Tibial nerve (tissue), 4 donors: ENCODE measurements around the gene ABHD17B. TPM values are rescaled to one million over a fixed set of nuclear protein-coding genes. Genes with fewer than 3 reads are reported as not detected.

Experiments
- DNase-seq, 2 donors: peaks; one replicate each; pipeline ENCODE4 v3.0.0-alpha.2; 2019; ENCODE audit warnings: low spot score in 2 of 2
- H3K27ac ChIP-seq, 4 donors: fragments of 200-600 bp; sonication (generic) in 3 of 4; one replicate each; pipeline ENCODE4 v1.5.1; 2017 to 2019; ENCODE audit warnings: mild to moderate bottlenecking in 1 of 4
- H3K27me3 ChIP-seq, 2 donors: fragments of 200-600 bp; sonication (generic) in 1 of 2; one replicate each; pipeline versions ENCODE4 v1.5.1 to v1.6.0; 2017 to 2019
- H3K36me3 ChIP-seq, 3 donors: fragments of 200-600 bp; sonication (generic); one replicate each; pipeline ENCODE4 v1.5.1; 2018 to 2019
- H3K4me1 ChIP-seq, 4 donors: fragments of 200-600 bp; sonication (generic) in 3 of 4; one replicate each; pipeline ENCODE4 v1.5.1; 2017 to 2019
- H3K4me3 ChIP-seq, 4 donors: fragments of 200-600 bp; sonication (generic) in 3 of 4; one replicate each; pipeline ENCODE4 v1.5.1; 2017 to 2019; ENCODE audit warnings: mild to moderate bottlenecking in 1 of 4, moderate library complexity in 1 of 4
- H3K9me3 ChIP-seq, 4 donors: fragments of 200-600 bp; sonication (generic) in 3 of 4; one replicate each; pipeline ENCODE4 v1.5.1; 2017 to 2019
- EP300 ChIP-seq, 2 donors: sonication (generic); formaldehyde crosslinking; IDR thresholded peaks; one replicate each; pipeline ENCODE4 v1.6.1; 2017; ENCODE audit warnings: antibody characterized with exemption in 2 of 2, mild to moderate bottlenecking in 1 of 2
- POLR2A ChIP-seq, 2 donors: fragments of 450-650 bp; IDR thresholded peaks; one replicate each; pipeline ENCODE4 v1.6.1; 2017; ENCODE audit warnings: antibody characterized with exemption in 2 of 2, mild to moderate bottlenecking in 2 of 2, moderate library complexity in 2 of 2
- WGBS, 2 donors: methylation state at CpG; one replicate each; pipeline ENCODE4 v1.1.5; 2018; 5-methylcytosine and 5-hydroxymethylcytosine counted together
- total RNA-seq, 4 donors: library from RNA; depleted of rRNA; stranded (reverse); fragments of >200 nt; gene quantifications; one replicate each; pipeline ENCODE4 v1.1.0, GENCODE V29; 2016
- TF ChIP-seq, protein P1 (sequence below), 5 experiments: fragments of 200-600 bp in 3 of 5; fragments of 450-650 bp in 2 of 5; sonication (generic) in 3 of 5; IDR thresholded peaks; one replicate each; pipeline ENCODE4 v1.5.1; 2016 to 2019; ENCODE audit warnings: antibody characterized with exemption in 5 of 5, mild to moderate bottlenecking in 3 of 5, moderate library complexity in 2 of 5

Gene ABHD17B
- total RNA-seq, 4 donors from 2014 or later = 10.5 to 23.8 (median 18.3) TPM

DNA sequence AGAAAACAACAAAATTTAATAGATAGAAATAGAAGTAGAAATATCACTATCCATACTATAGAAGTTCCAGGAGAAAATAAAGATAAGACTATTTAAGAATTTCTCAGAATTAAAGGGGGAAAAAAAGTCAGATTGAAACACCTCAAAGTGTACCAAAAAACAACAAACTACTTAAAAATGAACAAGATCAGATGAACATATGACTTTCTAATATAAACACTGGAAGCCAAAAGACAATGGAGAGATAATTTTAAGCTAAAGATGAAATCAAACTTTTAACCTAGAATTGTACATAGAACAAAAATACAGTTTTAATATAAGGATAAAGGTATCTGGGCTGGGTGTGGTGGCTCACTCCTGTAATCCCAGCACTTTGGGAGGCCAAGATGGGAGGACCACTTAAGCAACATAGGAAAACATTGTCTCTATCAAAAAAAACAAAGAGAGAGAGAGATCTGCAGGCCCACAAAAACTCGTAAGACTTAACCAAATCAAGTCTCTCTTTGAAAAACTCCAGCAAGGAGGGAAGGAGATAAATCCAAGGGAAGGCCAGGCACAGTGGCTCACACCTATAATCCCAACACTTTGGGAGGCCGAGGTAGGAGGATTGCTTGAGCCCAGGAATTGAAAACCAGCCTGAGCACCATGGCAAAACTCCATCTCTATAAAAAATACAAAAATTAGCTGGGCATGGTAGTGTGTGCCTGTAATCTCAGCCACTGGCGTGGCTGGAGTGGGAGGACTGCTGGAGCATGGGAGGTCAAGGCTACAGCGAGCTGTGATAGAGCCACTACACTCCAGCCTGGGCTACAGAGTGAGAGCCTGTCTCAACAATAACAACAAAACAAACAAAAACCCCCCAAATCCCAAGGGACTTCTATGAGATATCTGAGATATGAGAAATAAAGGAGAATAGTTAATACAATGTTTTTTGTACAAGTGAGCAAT lies 32.4 kb downstream of the ABHD17B start:
- H3K27ac ChIP-seq = no peak overlapping the region
- H3K27me3 ChIP-seq = no peaks in the 10 kb centered on the region
- no peak for DNase-seq
- peaks cover 0 to 54% (median 19%) of the 10 kb centered on the region in 4 donors for H3K9me3 ChIP-seq
- TF ChIP-seq POLR2A (IDR thresholded peaks at IDR 0.05) (no peak), EP300 (IDR thresholded peaks at IDR 0.05) (no peak)
- TF ChIP-seq, protein P1, sequence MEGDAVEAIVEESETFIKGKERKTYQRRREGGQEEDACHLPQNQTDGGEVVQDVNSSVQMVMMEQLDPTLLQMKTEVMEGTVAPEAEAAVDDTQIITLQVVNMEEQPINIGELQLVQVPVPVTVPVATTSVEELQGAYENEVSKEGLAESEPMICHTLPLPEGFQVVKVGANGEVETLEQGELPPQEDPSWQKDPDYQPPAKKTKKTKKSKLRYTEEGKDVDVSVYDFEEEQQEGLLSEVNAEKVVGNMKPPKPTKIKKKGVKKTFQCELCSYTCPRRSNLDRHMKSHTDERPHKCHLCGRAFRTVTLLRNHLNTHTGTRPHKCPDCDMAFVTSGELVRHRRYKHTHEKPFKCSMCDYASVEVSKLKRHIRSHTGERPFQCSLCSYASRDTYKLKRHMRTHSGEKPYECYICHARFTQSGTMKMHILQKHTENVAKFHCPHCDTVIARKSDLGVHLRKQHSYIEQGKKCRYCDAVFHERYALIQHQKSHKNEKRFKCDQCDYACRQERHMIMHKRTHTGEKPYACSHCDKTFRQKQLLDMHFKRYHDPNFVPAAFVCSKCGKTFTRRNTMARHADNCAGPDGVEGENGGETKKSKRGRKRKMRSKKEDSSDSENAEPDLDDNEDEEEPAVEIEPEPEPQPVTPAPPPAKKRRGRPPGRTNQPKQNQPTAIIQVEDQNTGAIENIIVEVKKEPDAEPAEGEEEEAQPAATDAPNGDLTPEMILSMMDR (IDR thresholded peaks at IDR 0.05) = no peak
- no peak overlapping the region for H3K4me3 ChIP-seq
- no peaks in the 10 kb centered on the region for H3K4me1 ChIP-seq
- peaks cover 0 to 28% (median 0%) of the 10 kb centered on the region in 3 donors for H3K36me3 ChIP-seq
- WGBS, 2 donors = 95 to 98% methylated on average over 4 of the region's 4 CpGs

DNA sequence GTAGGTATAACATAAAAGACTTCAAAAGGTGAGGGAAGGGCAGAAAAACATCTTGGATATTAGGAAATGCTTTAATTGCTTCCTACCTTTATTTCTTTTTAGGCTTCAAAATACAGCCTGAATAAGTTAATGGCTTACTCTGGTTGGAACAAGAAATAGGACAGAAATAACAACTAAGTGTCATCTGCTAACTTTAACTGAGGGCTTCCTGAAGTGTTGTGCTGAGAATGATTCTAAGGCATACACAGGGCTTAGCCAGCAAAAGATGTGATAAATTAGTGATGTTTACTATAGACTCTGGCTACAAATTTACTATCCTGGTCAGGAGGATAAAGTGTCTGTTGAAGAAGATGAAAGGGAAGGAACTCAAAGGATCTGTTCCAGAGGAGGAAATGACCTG lies 34.2 kb downstream of the ABHD17B start:
- no peak for DNase-seq
- no peaks in the 10 kb centered on the region for H3K4me1 ChIP-seq
- H3K9me3 ChIP-seq = peaks cover 0 to 46% (median 17%) of the 10 kb centered on the region in 4 donors
- H3K27ac ChIP-seq = no peak overlapping the region
- TF ChIP-seq EP300 (IDR thresholded peaks at IDR 0.05) (no peak), POLR2A (IDR thresholded peaks at IDR 0.05) (no peak)
- TF ChIP-seq, protein P1 (IDR thresholded peaks at IDR 0.05) = no peak
- H3K27me3 ChIP-seq = no peaks in the 10 kb centered on the region
- no peak overlapping the region for H3K4me3 ChIP-seq
- H3K36me3 ChIP-seq = peaks cover 0 to 16% (median 0%) of the 10 kb centered on the region in 3 donors

DNA sequence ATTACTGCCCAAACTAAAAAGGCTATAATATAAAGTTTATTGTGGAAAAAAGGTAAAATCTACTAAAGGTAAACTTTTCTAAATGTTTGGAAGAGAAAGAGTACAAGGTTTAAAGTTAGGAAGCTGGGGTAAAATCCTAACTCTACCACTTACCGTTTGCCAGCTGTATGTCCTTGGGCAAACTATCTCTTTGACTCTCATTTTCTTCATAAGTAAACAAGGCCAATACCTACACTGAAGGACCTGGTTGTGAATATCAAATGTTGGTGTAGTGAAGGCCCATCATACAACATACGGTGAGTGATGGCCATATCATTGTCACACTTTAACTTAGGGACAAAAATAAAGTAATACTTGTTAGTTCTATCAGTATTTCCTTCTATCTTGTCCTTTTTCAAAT lies 34.9 kb downstream of the ABHD17B start:
- no peak for DNase-seq
- H3K9me3 ChIP-seq = peaks cover 0 to 41% (median 17%) of the 10 kb centered on the region in 4 donors
- H3K27ac ChIP-seq = no peak overlapping the region
- H3K36me3 ChIP-seq = peaks cover 0 to 12% (median 0%) of the 10 kb centered on the region in 3 donors
- no peaks in the 10 kb centered on the region for H3K27me3 ChIP-seq
- TF ChIP-seq EP300 (IDR thresholded peaks at IDR 0.05) = no peak
- TF ChIP-seq, protein P1 (IDR thresholded peaks at IDR 0.05) = no peak
- no peak for TF ChIP-seq POLR2A (IDR thresholded peaks at IDR 0.05)
- 94 to 96% methylated on average over 2 of the region's 2 CpGs for WGBS, 2 donors
- no peak overlapping the region for H3K4me3 ChIP-seq
- no peaks in the 10 kb centered on the region for H3K4me1 ChIP-seq

DNA sequence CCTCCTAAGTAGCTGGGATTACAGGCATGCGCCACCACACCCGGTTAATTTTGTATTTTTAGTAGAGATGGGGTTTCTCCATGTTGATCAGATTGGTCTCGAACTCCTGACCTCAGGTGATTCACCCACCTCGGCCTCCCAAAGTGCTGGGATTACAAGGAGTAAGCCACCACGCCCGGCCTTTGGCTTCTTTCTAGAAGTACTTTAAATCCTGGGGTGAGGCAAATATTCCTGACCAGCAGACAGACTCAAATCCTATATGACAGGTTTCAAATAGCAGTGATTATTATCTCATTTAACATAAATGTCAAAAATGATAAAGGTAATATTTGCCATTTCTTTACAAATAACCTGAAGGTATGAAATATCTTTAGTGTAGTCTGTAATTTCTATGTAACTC lies 35.6 kb downstream of the ABHD17B start:
- DNase-seq = no peak
- Histone ChIP-seq H3K27me3 (no peaks in the 10 kb centered on the region), H3K9me3 (peaks cover 0 to 34% (median 16%) of the 10 kb centered on the region in 4 donors), H3K36me3 (peaks cover 0 to 17% (median 0%) of the 10 kb centered on the region in 3 donors), H3K4me3 (no peak overlapping the region), H3K4me1 (no peaks in the 10 kb centered on the region), H3K27ac (no peak overlapping the region)
- TF ChIP-seq EP300 (IDR thresholded peaks at IDR 0.05) = no peak
- TF ChIP-seq POLR2A (IDR thresholded peaks at IDR 0.05) = no peak
- TF ChIP-seq, protein P1 (IDR thresholded peaks at IDR 0.05) = no peak
- WGBS, 2 donors = 95 to 96% methylated on average over 6 of the region's 6 CpGs

DNA sequence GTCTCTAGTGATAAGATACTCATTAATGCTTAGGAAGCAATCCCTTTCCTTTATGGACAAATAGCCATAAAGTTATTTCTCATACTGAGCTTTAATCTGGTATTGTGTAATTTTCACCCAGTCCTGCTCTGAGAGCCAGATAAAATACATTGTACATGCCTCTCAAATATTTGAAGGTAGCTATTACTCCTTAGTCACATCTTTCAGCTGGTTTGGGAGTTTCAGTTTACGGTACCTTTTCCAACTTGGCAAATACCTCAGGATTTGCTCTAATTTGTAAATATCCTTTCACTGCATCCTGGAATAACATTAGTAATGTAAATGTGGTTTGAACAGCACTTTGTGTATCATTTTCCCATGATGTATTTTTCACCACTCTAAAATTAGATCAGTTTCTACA lies 47.4 kb downstream of the ABHD17B start:
- peaks cover 0 to 24% (median 4%) of the 10 kb centered on the region in 4 donors for H3K9me3 ChIP-seq
- H3K27ac ChIP-seq = no peak overlapping the region
- DNase-seq = no peak
- H3K36me3 ChIP-seq = peaks cover 0 to 45% (median 2%) of the 10 kb centered on the region in 3 donors
- no peak for TF ChIP-seq POLR2A (IDR thresholded peaks at IDR 0.05)
- no peak for TF ChIP-seq EP300 (IDR thresholded peaks at IDR 0.05)
- TF ChIP-seq, protein P1 (IDR thresholded peaks at IDR 0.05) = no peak
- no peak overlapping the region for H3K4me3 ChIP-seq
- no peaks in the 10 kb centered on the region for H3K27me3 ChIP-seq
- WGBS, 2 donors = 93 to 97% methylated on average over 1 of the region's 1 CpG
- H3K4me1 ChIP-seq = no peaks in the 10 kb centered on the region
